ENCODE measurements around the gene HSPA12A.

Gene HSPA12A

DNA sequence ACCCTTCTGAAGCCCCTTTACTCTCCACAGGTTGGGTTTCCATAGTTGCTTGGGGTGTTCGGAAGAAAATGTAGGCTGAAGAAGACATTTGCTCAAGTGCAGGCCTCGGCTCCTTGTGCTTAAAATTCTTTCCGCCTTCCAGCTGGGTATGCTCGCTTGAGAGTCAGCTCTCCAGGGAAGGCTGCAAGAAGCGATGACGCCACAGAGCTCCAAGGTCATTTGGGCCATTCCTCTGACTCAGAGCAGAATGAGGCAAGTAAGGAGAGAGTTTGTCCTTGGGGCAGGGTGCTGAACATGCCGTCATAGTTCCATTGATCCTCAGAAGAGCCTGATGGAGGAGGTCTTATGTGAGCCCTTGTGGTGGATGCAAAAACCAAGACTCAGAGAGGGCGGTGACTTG, 27.4 kb upstream of the HSPA12A start:
- peaks cover 14% of the 10 kb centered on the region for H3K4me1 ChIP-seq (ENCODE audit: insufficient read depth, insufficient read length)
- TF ChIP-seq ZNF274 (IDR thresholded peaks at IDR 0.05; ENCODE audit: low read depth, low read length) (no peak), SUZ12 (IDR thresholded peaks at IDR 0.05; ENCODE audit: extremely low read depth, insufficient read depth, insufficient read length) (no peak), YY1 (IDR thresholded peaks at IDR 0.05; ENCODE audit: insufficient read depth, insufficient read length) (no peak)
- no peak overlapping the region for H3K9ac ChIP-seq (ENCODE audit: insufficient read length, low read depth)
- H3K4me3 ChIP-seq (ENCODE audit: insufficient read length, low read depth): no peak overlapping the region
- H3K36me3 ChIP-seq (ENCODE audit: insufficient read depth, insufficient read length, low read length): no peaks in the 10 kb centered on the region
- H3K9me3 ChIP-seq (ENCODE audit: insufficient read depth, low read length): peaks cover 5% of the 10 kb centered on the region
- DNase-seq (ENCODE audit: low read depth, low spot score): no peak
- H3K27me3 ChIP-seq (ENCODE audit: insufficient read depth, insufficient read length): no peaks in the 10 kb centered on the region

DNA sequence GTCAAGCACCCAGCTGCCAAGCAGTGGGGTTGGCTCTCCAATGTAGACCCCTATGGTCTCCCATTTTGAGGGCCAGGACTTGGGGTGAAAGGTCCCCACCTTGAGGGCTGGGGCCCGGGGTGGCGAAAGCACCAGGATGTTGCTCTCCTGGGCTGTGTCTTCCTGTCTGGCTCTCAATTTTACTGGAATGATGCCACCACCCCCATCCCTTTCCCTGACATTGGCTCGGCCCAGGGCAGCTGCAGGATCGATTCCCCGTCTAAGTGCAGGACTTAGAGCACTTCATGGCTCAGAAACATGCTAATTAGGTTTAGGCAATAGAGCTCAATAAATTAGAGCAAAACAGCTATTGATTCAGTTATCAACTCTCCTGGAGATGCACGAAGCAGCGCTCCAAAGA, 27.0 kb upstream of the HSPA12A start:
- peaks cover 9% of the 10 kb centered on the region for H3K9me3 ChIP-seq (ENCODE audit: insufficient read depth, low read length)
- H3K9ac ChIP-seq (ENCODE audit: insufficient read length, low read depth): no peak overlapping the region
- no peak for DNase-seq (ENCODE audit: low read depth, low spot score)
- no peak for TF ChIP-seq SUZ12 (IDR thresholded peaks at IDR 0.05; ENCODE audit: extremely low read depth, insufficient read depth, insufficient read length)
- peaks cover 14% of the 10 kb centered on the region for H3K4me1 ChIP-seq (ENCODE audit: insufficient read depth, insufficient read length)
- no peaks in the 10 kb centered on the region for H3K36me3 ChIP-seq (ENCODE audit: insufficient read depth, insufficient read length, low read length)
- no peaks in the 10 kb centered on the region for H3K27me3 ChIP-seq (ENCODE audit: insufficient read depth, insufficient read length)
- no peak overlapping the region for H3K4me3 ChIP-seq (ENCODE audit: insufficient read length, low read depth)

DNA sequence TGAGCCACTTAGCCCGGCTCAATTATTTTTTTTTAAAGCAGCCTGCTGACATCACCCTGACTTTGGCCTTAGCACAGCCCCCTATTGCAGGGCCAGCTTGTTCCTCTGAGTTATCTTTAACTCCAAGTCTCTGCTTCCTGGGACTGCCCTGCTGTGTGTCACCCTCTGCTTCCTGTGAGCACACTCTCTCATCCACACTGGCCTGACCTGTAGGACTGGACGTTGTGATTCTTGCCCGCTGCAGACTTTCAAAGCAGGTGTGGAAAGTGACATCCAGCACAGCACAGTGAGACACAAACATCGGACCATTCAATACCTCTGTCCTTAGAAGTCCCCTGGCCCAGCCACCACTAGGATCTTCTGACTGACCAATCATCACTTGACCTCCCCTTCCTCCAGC, 26.4 kb upstream of the HSPA12A start:
- Histone ChIP-seq H3K36me3 (ENCODE audit: insufficient read depth, insufficient read length, low read length) (no peaks in the 10 kb centered on the region), H3K4me1 (ENCODE audit: insufficient read depth, insufficient read length) (peaks cover 14% of the 10 kb centered on the region), H3K4me3 (ENCODE audit: insufficient read length, low read depth) (no peak overlapping the region), H3K9ac (ENCODE audit: insufficient read length, low read depth) (no peak overlapping the region), H3K9me3 (ENCODE audit: insufficient read depth, low read length) (peaks cover 10% of the 10 kb centered on the region), H3K27me3 (ENCODE audit: insufficient read depth, insufficient read length) (no peaks in the 10 kb centered on the region)
- DNase-seq (ENCODE audit: low read depth, low spot score): no peak
- TF ChIP-seq ZNF274 (IDR thresholded peaks at IDR 0.05; ENCODE audit: low read depth, low read length) (no peak), YY1 (IDR thresholded peaks at IDR 0.05; ENCODE audit: insufficient read depth, insufficient read length) (no peak), SUZ12 (IDR thresholded peaks at IDR 0.05; ENCODE audit: extremely low read depth, insufficient read depth, insufficient read length) (no peak)

DNA sequence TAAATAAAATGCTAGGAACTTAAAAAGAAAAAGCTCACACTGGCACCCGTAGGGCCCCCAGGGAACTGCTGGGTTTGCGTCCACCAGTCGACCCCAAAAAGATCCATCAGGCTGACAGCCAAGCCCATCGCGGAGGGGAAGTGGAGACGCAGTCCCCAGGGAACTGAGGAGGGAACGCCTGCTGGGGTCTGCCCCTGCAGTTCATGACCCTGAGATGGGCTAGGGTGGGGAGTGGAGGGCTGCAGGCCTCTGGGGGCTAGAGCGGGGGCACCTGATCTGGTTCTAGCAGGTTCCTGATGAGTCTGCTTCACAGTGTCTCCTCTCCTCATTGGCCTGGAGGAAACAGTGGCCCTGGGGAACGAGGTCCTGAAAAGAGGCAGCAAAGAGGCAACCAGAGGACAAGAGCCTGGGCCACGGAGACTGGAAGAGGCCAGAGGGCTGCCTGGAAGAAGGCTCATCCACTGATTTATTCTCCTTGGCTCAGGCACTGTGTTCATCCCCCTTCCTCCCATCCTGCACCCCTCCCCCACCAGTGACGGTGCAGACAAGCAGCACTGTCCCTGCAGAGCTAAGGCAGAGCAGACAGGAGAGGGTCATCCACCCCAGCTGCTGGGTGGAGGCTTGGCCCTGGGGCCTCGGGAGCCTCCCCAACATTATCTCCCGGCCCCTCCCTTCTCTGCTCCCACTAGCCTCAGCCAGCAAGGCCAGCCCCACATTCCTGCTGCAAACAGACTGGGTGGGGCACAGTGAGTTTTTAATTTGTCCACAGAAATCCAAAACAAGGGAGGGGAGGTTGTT, 24.7 kb upstream of the HSPA12A start:
- DNase-seq (ENCODE audit: low read depth, low spot score): no peak
- Histone ChIP-seq H3K4me1 (ENCODE audit: insufficient read depth, insufficient read length) (peaks cover 12% of the 10 kb centered on the region), H3K4me3 (ENCODE audit: insufficient read length, low read depth) (no peak overlapping the region), H3K9me3 (ENCODE audit: insufficient read depth, low read length) (peaks cover 10% of the 10 kb centered on the region), H3K27me3 (ENCODE audit: insufficient read depth, insufficient read length) (no peaks in the 10 kb centered on the region), H3K36me3 (ENCODE audit: insufficient read depth, insufficient read length, low read length) (no peaks in the 10 kb centered on the region), H3K9ac (ENCODE audit: insufficient read length, low read depth) (no peak overlapping the region)
- TF ChIP-seq YY1 (IDR thresholded peaks at IDR 0.05; ENCODE audit: insufficient read depth, insufficient read length) (no peak), SUZ12 (IDR thresholded peaks at IDR 0.05; ENCODE audit: extremely low read depth, insufficient read depth, insufficient read length) (no peak), ZNF274 (IDR thresholded peaks at IDR 0.05; ENCODE audit: low read depth, low read length) (no peak)

DNA sequence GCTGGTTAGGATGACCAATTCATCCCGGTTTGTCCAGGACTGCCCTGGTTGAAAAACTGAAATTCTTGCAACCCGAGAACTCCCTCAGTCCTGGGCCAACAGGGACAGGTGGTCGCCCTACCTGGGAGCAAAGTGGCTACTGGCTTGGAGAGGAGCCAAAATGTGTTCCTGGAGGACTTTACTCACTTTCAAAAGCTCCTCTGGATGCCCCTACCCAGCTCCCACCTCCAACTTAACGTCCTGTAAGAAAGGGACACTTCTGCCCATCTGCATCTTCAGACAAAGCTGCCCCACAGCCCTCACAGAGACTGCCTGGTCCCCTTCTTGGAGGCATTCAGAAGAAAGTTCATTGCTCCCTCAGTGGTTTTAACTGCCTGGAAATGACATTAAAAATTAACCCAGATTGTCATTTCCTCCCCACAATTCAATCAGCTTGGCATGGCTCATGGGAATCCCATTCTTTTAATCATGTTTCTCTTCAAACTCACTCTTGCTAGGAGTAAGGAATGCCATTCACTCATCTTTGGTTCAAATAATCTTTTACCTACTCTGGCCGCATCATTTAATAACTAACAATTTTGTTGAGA, 24.0 kb upstream of the HSPA12A start:
- Histone ChIP-seq H3K36me3 (ENCODE audit: insufficient read depth, insufficient read length, low read length) (no peaks in the 10 kb centered on the region), H3K27me3 (ENCODE audit: insufficient read depth, insufficient read length) (no peaks in the 10 kb centered on the region), H3K4me1 (ENCODE audit: insufficient read depth, insufficient read length) (peaks cover 12% of the 10 kb centered on the region), H3K9ac (ENCODE audit: insufficient read length, low read depth) (no peak overlapping the region), H3K4me3 (ENCODE audit: insufficient read length, low read depth) (no peak overlapping the region), H3K9me3 (ENCODE audit: insufficient read depth, low read length) (peaks cover 10% of the 10 kb centered on the region)
- TF ChIP-seq SUZ12 (IDR thresholded peaks at IDR 0.05; ENCODE audit: extremely low read depth, insufficient read depth, insufficient read length) (no peak), ZNF274 (IDR thresholded peaks at IDR 0.05; ENCODE audit: low read depth, low read length) (no peak), YY1 (IDR thresholded peaks at IDR 0.05; ENCODE audit: insufficient read depth, insufficient read length) (no peak)
- no peak for DNase-seq (ENCODE audit: low read depth, low spot score)

DNA sequence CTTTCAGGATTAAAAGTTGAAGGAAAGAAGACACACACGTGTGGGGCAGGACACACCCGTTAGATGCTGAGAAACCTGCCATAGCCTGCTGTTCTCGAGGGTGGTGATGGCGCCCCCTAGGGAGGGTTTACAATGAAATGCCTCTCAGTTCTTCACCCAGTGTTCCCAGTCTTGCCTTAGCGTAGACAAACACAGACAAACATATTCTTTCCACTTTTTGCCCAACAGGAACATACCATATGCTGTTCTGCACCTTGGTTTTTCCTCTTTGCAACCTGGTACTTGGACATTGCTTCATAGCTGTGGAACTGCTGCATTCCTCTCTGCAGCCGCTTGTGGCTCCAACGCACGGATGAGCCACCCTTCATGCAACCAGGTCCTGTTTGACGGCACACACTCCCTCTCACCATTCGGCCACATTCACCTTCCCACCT, 23.3 kb upstream of the HSPA12A start:
- Histone ChIP-seq H3K36me3 (ENCODE audit: insufficient read depth, insufficient read length, low read length) (no peaks in the 10 kb centered on the region), H3K4me3 (ENCODE audit: insufficient read length, low read depth) (no peak overlapping the region), H3K9ac (ENCODE audit: insufficient read length, low read depth) (no peak overlapping the region), H3K9me3 (ENCODE audit: insufficient read depth, low read length) (peaks cover 10% of the 10 kb centered on the region), H3K4me1 (ENCODE audit: insufficient read depth, insufficient read length) (peaks cover 9% of the 10 kb centered on the region), H3K27me3 (ENCODE audit: insufficient read depth, insufficient read length) (no peaks in the 10 kb centered on the region)
- no peak for TF ChIP-seq ZNF274 (IDR thresholded peaks at IDR 0.05; ENCODE audit: low read depth, low read length)
- no peak for TF ChIP-seq SUZ12 (IDR thresholded peaks at IDR 0.05; ENCODE audit: extremely low read depth, insufficient read depth, insufficient read length)
- no peak for TF ChIP-seq YY1 (IDR thresholded peaks at IDR 0.05; ENCODE audit: insufficient read depth, insufficient read length)
- DNase-seq (ENCODE audit: low read depth, low spot score): no peak

DNA sequence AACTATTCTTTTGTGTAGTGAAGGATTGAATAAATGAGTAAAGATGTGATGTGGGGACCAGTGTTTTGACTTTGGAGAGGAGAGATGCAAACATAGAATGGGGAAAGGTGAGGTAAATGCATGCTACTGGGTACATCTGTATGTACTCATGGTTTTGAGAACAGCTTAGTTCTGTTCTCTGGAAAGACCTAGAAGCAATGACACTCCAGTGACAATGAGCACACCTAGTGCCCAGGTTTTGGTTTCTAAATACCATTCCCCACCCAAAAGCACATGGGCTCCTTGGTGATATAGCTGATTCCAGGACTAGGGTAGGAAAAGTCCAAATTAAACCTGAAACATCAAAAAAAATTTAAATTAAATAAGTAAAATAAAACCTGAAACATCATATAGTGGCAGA, 22.6 kb upstream of the HSPA12A start:
- H3K9me3 ChIP-seq (ENCODE audit: insufficient read depth, low read length): peaks cover 10% of the 10 kb centered on the region
- no peak overlapping the region for H3K9ac ChIP-seq (ENCODE audit: insufficient read length, low read depth)
- no peaks in the 10 kb centered on the region for H3K36me3 ChIP-seq (ENCODE audit: insufficient read depth, insufficient read length, low read length)
- H3K27me3 ChIP-seq (ENCODE audit: insufficient read depth, insufficient read length): no peaks in the 10 kb centered on the region
- DNase-seq (ENCODE audit: low read depth, low spot score): no peak
- no peak overlapping the region for H3K4me3 ChIP-seq (ENCODE audit: insufficient read length, low read depth)
- TF ChIP-seq YY1 (IDR thresholded peaks at IDR 0.05; ENCODE audit: insufficient read depth, insufficient read length) (no peak), ZNF274 (IDR thresholded peaks at IDR 0.05; ENCODE audit: low read depth, low read length) (no peak), SUZ12 (IDR thresholded peaks at IDR 0.05; ENCODE audit: extremely low read depth, insufficient read depth, insufficient read length) (no peak)
- H3K4me1 ChIP-seq (ENCODE audit: insufficient read depth, insufficient read length): peaks cover 5% of the 10 kb centered on the region

All from NT2/D1 (cell line).